GM21447 (cell line): ENCODE measurements around the gene MRPS18A.

Source experiments
- ATAC-seq: cut with Tn5 transposase; IDR thresholded peaks from one replicate; pipeline ENCODE4 v1.9.1; 2021; ENCODE audit not compliant: unreplicated experiment

The MRPS18A gene

GRCh38 chr6:43687437-43688347 is at the start of gene MRPS18A:
Gene MRPS18A (minus strand): TSS chr6:43687791. CDS start chr6:43687779, 12 bp downstream.
- ATAC-seq: peak; percentile 83

- ATAC-seq: no peak
Measured at GRCh38 chr6:43736844-43737243, 49.3 kb upstream of the MRPS18A start.

GRCh38 chr6:43736211-43736786 is 48.7 kb upstream of the MRPS18A start:
- no peak for ATAC-seq

- ATAC-seq: no peak
Measured at GRCh38 chr6:43735642-43736199, 48.1 kb upstream of the MRPS18A start.

- peak; percentile 30 for ATAC-seq
Measured at GRCh38 chr6:43734294-43734665, 46.7 kb upstream of the MRPS18A start.

GRCh38 chr6:43733471-43734293 is 46.1 kb upstream of the MRPS18A start:
- ATAC-seq: peak; percentile 89

- ATAC-seq: no peak
Measured at GRCh38 chr6:43730634-43731033, 43.0 kb upstream of the MRPS18A start.

- ATAC-seq: no peak
Measured at GRCh38 chr6:43729537-43729936, 41.9 kb upstream of the MRPS18A start.

GRCh38 chr6:43728586-43728985 is 41.0 kb upstream of the MRPS18A start:
- no peak for ATAC-seq

- no peak for ATAC-seq
Measured at GRCh38 chr6:43727634-43728033, 40.0 kb upstream of the MRPS18A start.

GRCh38 chr6:43725643-43726580 is 38.3 kb upstream of the MRPS18A start:
- ATAC-seq: no peak

GRCh38 chr6:43724914-43725642 is 37.5 kb upstream of the MRPS18A start:
- ATAC-seq: peak; percentile 57

- ATAC-seq: no peak
Measured at GRCh38 chr6:43724354-43724753, 36.8 kb upstream of the MRPS18A start.

GRCh38 chr6:43723737-43724295 is 36.2 kb upstream of the MRPS18A start:
- peak; percentile 60 for ATAC-seq

GRCh38 chr6:43722920-43723545 is 35.4 kb upstream of the MRPS18A start:
- no peak for ATAC-seq

GRCh38 chr6:43720999-43721398 is 33.4 kb upstream of the MRPS18A start:
- ATAC-seq: no peak

- ATAC-seq: no peak
Measured at GRCh38 chr6:43719511-43719910, 31.9 kb upstream of the MRPS18A start.

GRCh38 chr6:43718387-43719105 is 31.0 kb upstream of the MRPS18A start:
- ATAC-seq: no peak
